ENCODE measurements around the gene WWC2. TPM values are rescaled to one million over a fixed set of nuclear protein-coding genes. Genes with fewer than 3 reads are reported as not detected.

Gene WWC2
- polyA plus RNA-seq, 3 donors: 54.0 to 71.8 (median 55.6) TPM

DNA sequence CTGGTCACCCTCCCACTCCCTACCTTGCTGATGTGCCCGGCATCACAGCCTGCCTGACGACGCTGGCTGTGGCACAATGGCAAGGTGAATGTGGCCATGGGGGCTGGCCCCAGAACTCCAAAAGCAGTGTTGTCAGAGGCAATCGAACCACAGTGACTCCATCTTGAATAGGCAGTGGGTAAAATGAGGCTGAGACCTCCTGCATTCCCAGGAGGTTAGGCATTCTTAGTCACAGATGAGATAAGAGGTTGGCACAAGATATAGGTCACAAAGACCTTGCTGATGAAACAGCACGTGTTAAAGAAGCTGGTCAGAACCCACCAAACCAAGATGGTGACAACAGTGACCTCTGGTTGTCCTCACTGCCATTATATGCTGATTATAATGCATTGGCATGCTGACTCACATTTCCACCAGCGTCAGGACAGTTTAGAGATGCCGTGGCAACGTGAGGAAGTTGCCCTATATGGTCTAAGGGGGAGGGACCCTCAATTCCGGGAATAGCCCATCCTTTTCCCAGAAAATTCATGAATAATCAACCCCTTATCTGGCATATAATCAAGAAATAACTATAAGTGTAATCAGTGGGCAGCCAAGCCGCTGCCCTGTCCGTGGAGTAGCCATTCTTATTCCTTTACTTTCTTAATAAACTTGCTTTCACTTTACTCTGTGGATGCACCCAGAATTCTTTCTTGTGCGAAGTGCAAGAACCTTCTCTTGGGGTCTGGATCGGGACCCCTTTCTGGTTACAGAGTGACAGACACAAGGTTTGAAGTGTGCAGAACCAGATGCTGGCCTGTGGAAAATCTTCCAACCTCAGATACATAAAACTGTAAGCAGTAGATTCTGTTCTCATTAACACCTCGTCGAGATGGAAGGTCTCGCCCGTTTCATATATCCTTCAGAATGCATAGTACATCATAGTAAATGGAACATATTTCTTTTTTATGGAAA lies 249.9 kb downstream of the WWC2 start:
- DNase-seq (ENCODE audit: extremely low read depth in 1 of 11, low read depth in 9 of 11, low spot score in 4 of 11): peak in 1 of 11 donors; percentile 33

DNA sequence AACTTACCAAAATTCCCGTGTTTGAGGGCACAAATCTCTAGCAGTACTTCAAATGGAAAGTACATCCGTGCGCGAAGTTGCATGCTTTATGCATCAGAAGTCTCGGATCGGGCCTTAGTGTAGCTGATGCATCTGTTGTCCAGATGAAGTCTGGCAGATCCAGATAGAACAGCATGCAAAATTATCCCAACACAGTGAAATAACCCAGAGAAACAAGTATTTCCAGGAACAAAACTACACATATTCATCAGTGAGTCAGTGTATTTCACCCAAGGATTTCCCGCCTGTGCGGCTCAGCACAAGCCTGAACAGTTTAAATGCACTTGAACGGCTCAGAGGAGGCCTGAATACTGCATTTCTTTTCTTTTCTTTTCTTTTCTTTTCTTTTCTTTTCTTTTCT lies 250.6 kb downstream of the WWC2 start:
- no peak for DNase-seq (ENCODE audit: extremely low read depth in 1 of 11, low read depth in 9 of 11, low spot score in 4 of 11)

DNA sequence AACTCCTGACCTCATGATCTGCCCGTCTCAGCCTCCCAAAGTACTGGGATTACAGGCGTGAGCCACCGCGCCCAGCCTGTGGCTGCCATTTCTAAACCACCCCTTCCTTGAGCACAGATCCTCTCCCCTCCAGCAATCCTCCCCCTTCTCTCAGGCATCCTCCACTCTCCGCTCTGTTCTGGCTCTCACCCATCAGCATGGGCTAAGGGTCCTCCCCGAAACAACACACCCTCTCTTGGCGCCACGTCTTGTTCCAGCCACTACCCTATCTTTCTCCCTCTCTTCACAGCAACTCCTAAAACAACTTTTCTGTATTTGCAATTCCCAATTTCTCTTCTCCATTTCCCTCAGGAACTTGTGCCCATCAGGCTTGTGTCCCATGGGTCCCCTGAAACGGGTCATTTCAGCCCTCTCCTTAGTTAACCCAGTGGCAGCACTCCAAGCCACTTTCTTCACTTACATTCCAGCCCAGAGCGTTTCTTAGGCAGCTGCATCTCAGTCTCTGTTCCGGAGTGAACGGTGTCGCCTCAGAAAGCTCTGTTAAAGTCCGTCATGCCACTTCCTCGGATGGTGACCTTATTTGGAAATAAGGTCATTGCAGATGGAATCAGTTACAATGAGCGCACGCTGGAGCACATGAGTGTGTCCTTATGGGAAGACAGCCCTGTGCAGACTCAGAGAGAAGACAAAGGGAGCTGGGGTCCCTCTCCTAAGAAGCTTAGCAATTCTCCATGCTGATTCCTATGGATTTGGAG lies 251.4 kb downstream of the WWC2 start:
- no peak for DNase-seq (ENCODE audit: extremely low read depth in 1 of 11, low read depth in 9 of 11, low spot score in 4 of 11)

DNA sequence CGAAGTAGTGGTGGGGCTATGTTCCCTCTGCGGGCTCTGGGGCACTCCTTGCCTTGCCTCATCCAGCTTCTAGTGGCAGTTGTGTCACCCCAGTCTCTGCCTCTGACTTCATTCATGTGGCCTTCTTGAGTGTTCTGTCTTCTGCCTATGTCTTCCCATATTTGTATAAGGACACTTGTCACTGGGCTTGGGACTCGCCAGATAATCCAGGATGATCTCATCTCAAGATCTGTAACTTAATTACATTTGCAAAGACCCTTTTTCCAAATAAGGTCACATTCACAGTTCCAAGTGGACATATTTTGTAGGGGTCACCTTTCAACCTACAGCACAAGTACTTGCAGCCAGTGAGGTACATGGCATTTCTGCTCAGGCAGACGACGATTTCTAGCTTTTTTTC lies 253.5 kb downstream of the WWC2 start:
- no peak for DNase-seq (ENCODE audit: extremely low read depth in 1 of 11, low read depth in 9 of 11, low spot score in 4 of 11)

DNA sequence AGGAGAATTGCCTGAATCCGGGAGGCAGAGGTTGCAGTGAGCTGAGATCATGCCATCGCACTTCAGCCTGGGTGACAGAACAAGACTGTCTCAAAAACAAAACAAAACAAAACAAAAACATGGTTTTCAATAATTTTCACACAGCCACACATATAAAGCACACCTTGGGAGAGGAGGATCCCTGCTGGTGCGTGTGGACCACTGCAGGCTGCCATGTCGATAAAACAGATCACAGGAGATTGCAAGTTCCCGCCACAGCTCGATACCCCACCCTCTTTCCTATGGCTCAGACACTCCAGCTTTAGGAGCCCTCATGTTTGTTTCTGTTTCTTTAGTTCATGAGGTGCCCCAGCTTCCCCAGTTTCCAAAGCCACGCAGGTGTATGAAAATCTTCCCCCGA lies 254.5 kb downstream of the WWC2 start:
- DNase-seq (ENCODE audit: extremely low read depth in 1 of 11, low read depth in 9 of 11, low spot score in 4 of 11): no peak

DNA sequence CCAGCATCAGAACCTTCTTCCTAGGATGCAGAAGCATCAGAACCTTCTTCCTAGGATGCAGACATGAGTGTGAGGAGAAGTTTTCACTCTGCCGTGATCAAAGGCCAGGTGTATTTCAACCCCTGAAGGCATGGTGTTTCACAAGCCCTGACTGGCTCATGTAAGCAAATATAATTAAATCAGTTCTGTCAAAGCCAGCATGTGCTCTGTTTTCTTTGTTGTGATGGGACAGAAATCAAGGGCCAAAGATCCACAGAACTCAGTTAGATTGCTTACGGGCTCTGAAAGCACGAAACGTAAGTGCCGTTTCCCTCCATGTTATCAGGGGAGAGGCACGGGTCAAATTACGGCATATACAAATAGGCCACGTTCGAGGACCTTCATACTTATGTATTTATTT lies 255.2 kb downstream of the WWC2 start:
- no peak for DNase-seq (ENCODE audit: extremely low read depth in 1 of 11, low read depth in 9 of 11, low spot score in 4 of 11)

DNA sequence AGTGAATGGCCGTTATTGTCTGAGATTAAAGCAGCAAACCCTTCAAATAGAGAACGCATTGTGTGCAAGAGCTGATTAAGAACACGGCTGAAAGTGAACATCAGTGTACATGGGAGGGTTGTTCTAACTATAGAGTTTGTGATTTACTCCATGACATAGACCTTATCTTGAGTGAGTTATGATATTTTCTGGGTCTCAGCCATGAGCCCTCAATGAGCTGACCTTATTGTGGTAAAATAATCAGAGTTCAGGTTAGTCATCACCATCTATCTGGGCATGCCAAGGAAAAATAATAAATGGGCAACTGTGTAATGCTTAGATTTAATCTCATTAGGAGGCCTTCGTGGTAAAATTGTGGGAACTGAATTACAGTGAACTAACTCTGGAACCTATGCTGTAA lies 256.3 kb downstream of the WWC2 start:
- no peak for DNase-seq (ENCODE audit: extremely low read depth in 1 of 11, low read depth in 9 of 11, low spot score in 4 of 11)

DNA sequence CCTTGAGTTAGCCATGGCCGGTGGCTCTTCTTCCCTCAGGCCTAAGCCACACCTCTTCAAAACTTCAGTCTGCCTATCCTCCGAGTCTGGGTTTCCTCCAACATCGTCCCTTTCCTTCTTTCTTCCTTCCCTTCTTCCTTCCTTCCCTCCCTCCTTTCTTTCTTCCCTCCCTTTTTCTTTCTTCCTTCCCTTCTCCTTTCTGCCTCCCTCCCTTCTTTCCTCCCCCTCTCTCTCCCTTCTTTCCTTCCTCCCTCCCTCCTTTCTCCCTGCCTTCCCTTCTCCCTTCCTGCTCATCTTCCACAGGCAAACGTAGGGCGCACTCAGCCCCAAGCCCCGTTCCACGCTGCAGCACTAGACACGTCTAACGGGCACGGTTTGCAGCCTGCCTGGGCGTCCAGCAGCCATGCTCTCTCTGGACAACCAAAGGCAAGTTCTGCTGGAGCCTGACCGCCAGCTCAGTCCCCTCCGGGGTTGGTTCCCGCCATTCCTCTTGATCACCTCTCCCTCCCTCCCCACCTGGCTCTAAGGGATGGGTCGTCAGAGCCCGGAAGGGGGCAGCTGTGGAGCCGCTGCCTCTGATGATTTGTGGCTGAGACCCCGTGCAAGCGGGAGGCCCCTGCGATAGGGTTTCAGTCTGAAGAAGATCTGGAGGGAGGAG lies 257.2 kb downstream of the WWC2 start:
- no peak for DNase-seq (ENCODE audit: extremely low read depth in 1 of 11, low read depth in 9 of 11, low spot score in 4 of 11)

DNA sequence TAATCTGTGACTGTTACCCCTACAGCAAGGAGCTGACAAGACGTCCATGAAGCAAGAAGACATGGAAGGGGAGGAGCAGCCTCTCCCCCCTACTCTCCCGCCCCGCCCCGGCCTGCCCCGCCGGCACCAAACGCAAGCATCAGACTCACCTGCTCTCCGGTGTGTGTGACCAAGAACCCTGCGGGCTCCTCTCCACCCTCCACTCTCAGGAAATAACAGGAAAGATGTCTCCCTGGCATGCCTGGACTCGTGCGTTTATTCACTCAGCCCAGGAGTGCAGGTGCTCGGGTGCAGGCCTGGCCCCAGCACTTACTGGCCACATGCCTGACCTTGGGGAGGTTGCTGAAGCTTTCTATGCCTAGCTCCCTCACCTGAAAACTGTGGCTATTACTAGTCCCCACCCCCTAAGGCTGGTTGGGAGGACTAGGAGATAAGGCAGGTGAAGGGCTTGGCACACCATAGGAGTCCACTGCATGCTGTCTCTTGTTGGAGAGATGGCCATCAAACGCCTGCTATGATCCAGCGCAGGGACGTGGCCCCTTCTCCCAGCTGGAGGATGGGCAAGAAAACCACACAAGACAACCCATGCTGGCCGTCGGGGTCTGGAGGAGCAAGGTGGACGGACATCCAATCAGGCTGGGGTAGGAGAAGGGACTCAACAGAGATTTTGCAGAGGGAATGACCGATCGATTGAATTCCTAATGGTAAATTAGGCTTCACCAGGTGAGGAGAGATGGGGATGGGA lies 258.0 kb downstream of the WWC2 start:
- DNase-seq (ENCODE audit: extremely low read depth in 1 of 11, low read depth in 9 of 11, low spot score in 4 of 11): no peak

DNA sequence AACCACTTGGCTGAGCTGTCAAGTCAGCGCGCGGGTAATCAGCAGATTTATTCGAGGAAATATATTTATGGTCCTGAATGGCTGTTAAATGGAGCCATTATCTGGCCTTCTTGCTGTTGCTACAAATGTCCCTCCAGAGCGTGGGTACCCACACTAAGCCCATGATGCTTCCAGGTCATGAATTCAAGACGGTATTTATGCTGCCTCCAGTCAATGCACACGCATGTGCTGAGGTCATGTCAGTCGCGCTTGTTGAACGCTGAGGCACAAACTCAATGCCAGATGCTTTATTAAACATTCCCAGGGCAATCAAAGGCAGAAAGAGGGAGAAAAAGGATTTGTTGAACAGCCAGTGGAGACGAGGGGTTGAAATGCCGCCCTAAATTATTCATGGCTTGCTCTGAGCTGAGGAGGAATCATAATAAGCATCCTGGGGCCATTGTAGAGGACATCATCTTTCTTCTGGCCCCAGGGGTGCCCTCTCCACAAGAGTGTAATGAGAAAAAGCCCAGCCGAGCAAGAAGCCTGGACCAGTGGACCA lies 259.2 kb downstream of the WWC2 start:
- no peak for DNase-seq (ENCODE audit: extremely low read depth in 1 of 11, low read depth in 9 of 11, low spot score in 4 of 11)

DNA sequence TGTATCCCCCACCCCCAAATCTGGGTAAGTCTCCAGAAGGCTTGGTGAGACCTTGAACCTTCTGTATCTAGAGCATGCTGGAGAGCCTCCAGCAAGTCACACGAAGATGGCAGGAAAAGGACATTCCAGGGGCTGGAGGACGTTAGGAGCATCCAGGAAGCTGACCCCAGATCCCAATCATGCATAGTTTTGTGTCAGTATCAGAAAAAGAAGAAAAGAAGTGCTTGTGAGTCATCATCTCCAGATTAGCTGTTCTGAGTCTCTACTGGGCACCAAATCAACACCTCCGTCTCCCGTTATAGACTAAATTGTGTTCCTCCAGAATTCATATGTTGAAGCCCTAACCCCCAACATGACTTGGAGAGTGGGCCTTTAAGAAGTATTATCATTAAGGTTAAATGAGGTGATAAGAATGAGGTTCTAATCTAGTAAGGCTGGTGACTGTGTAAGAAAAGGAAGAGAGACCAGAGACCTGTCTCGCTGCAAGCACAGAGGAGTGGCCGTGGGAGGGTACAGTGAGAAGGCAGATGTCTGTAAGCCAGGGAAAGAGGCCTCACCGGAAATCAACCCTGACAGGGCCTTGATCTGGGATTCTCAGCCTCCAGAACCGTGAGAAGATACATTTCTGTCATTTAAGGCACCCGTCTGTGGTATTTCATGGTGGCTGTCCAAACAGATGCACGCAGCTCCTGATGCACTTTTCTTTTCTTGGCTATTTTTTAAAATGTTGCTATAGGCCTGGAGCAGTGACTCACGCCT lies 261.3 kb downstream of the WWC2 start:
- DNase-seq (ENCODE audit: extremely low read depth in 1 of 11, low read depth in 9 of 11, low spot score in 4 of 11): no peak

DNA sequence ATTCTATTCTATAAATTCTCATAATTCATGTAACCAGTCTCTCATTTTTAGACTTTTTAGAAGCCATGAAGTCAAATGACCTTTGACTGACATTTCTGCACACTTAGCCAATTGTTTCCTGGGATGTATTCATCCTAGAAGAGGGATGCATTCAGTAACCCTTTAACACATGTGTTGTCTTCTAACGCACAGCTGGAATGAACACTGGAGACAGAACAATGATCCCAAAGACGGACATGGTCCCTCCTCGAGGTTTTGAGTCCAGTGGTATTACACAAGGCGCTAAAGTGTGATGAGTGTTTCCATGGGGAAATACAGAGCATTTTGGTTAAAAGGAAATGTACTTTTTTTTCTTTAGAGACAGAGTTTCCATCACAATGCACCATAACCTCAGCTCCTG lies 263.0 kb downstream of the WWC2 start:
- DNase-seq (ENCODE audit: extremely low read depth in 1 of 11, low read depth in 9 of 11, low spot score in 4 of 11): no peak

DNA sequence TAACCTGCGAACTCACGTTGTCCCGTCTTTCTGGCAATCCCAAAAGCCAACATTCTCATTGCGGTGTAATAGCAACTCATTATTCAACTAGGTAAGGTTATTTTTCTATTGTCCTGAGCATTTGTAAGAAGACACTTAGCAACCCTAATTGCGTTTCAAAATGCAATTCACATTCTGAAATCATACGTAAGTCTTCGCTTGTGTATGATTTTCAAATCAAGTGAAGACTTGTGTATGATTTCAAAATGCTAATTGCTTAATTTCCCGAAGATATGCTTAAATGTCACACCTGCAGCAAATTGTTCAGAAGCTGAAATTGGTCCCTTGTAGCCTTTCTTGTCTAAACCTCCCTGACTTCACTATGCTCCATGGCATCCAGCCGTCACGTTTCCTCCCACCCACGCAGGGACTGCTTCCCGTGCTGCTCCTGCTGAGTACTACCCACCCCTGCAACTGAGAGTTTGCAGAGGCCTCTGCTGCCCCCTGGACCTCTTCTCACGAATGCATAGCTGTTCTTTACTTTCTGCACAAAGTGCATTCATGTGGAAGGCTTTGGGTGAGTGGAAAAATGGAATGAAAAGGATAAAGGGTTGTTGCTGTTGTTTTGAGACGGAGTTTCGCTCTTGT lies 264.0 kb downstream of the WWC2 start:
- DNase-seq (ENCODE audit: extremely low read depth in 1 of 11, low read depth in 9 of 11, low spot score in 4 of 11): no peak

DNA sequence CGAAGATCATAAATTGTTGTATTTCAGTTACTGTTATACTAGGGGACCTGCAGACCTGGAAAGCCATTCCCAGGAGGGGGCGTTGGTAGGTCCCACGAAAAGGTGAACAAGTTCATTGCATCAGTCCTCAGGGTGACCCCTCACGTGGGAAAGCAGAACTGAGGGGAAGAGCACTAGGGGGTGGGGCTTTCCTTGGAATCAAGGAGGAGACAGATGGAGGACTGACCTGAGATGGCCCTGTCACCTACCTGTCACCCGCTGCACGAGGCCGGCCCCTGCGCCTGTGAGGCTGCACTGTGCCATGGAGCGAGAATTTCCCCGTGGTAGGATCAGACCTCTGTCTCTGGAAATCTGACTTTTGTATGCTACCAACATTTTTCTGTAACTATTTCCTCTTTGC lies 265.0 kb downstream of the WWC2 start:
- DNase-seq (ENCODE audit: extremely low read depth in 1 of 11, low read depth in 9 of 11, low spot score in 4 of 11): no peak

DNA sequence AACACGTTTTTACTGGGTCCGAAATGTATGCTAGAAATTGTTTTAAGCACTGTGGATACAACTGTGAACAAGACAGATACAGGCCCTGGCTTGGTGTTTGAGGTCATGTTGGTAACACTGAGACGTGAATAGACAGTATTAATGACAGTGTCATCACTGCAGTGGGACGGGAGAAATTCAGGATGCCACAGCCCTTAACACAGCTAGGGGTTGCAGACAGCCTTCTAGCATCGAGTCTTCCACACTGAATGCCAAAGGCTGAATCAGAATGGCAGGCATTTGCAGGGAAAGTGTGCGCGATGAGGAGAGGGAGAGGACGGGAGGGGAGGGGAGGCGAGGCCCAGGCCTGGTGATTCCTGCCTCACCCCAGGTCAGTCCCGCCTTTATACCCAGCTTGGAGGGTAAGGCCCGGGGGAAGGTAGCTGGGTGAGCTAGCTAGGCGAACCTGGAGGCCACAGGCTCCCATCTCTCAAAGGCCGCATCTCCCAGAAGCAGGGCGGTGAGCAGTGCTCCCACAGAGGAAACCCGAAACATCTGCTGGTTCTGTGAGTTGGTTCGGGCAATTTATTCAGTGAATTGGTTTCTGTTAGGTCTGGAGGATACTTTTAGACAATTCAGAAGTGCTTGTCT lies 267.3 kb downstream of the WWC2 start:
- no peak for DNase-seq (ENCODE audit: extremely low read depth in 1 of 11, low read depth in 9 of 11, low spot score in 4 of 11)

DNA sequence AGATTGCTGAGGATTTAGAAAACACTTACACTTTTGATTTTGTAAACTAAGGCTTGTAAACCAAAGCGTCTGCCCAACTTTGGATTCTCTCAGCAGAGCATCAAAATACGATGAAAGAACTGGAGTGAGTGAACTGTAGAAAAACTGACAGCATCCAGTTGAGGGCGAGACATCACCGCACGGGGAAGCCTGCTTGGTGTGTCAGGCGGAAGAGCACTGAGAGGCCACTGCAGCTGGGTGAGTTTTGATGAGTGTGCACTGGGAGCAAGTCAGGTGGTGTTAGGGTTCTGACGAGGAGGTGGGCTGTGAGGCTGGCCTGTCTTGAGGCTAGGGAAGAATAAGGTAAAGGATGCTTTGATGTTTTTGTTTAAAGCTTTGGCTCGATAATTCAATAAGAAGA lies 270.0 kb downstream of the WWC2 start:
- DNase-seq (ENCODE audit: extremely low read depth in 1 of 11, low read depth in 9 of 11, low spot score in 4 of 11): no peak

Data from renal cortex interstitium (tissue), 11 donors.